ENCODE results near the gene GIT2. TPM values are rescaled to one million over a fixed set of nuclear protein-coding genes. Genes with fewer than 3 reads are reported as not detected.

Gene GIT2
- total and polyA plus RNA-seq, 8 donors, result 6.4 to 98.6 (median 39.2) TPM

DNA sequence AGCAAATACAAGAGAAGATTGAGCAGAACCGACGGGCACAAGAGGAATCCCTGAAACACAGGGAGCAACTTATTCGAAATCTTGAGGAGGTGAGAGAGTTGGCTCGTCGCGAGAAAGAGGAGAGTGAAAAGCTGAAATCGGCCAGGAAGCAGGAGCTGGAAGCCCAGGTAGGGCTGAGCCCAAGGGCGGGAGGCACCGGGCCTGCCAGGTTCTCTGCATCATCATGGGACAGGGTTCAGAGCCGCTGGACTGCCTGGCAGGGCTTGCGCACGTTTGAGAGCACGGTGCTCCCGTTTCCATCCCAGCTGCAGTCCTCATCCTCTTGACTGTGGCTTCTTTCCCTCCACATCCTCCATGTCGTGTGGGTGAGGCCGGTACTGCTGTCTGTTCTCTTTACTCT, 81.7 kb downstream of the GIT2 start:
- DNase-seq, result no peak
- no peak for TF ChIP-seq POLR2AphosphoS5 (IDR thresholded peaks at IDR 0.05)
- no peak for TF ChIP-seq POLR2A (IDR thresholded peaks at IDR 0.05)
- TF ChIP-seq, protein P1, sequence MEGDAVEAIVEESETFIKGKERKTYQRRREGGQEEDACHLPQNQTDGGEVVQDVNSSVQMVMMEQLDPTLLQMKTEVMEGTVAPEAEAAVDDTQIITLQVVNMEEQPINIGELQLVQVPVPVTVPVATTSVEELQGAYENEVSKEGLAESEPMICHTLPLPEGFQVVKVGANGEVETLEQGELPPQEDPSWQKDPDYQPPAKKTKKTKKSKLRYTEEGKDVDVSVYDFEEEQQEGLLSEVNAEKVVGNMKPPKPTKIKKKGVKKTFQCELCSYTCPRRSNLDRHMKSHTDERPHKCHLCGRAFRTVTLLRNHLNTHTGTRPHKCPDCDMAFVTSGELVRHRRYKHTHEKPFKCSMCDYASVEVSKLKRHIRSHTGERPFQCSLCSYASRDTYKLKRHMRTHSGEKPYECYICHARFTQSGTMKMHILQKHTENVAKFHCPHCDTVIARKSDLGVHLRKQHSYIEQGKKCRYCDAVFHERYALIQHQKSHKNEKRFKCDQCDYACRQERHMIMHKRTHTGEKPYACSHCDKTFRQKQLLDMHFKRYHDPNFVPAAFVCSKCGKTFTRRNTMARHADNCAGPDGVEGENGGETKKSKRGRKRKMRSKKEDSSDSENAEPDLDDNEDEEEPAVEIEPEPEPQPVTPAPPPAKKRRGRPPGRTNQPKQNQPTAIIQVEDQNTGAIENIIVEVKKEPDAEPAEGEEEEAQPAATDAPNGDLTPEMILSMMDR (IDR thresholded peaks at IDR 0.05), result no peak
- TF ChIP-seq EP300 (IDR thresholded peaks at IDR 0.05), result no peak
- H3K4me1 ChIP-seq, result no peaks in the 10 kb centered on the region
- intact Hi-C loops (cut with DNase I; ENCODE audit: low total_unique reads), result no loop called here
- no peaks in the 10 kb centered on the region for H3K27me3 ChIP-seq
- H3K36me3 ChIP-seq, result peaks cover 61 to 100% (median 100%) of the 10 kb centered on the region in 4 donors
- H3K4me3 ChIP-seq, result no peak overlapping the region
- no peak overlapping the region for H3K27ac ChIP-seq
- WGBS, 5 donors, result 90 to 95% (median 94%) methylated on average over 15 to 16 of the region's 16 CpGs
- no peaks in the 10 kb centered on the region for H3K9me3 ChIP-seq

- DNase-seq, result no peak
- Histone ChIP-seq H3K27ac (no peak overlapping the region), H3K4me3 (no peak overlapping the region), H3K9me3 (no peaks in the 10 kb centered on the region), H3K36me3 (peaks cover 72 to 100% (median 100%) of the 10 kb centered on the region in 4 donors), H3K4me1 (no peaks in the 10 kb centered on the region), H3K27me3 (no peaks in the 10 kb centered on the region)
- intact Hi-C loops (cut with DNase I; ENCODE audit: low total_unique reads), result no loop called here
- WGBS, 5 donors, result 82 to 92% (median 88%) methylated on average over 12 of the region's 12 CpGs
- TF ChIP-seq EP300 (IDR thresholded peaks at IDR 0.05) (no peak), POLR2A (IDR thresholded peaks at IDR 0.05) (no peak)
- TF ChIP-seq, protein P1 (IDR thresholded peaks at IDR 0.05), result no peak
Measured at GRCh38 chr12:109912855-109913321, 83.3 kb downstream of the GIT2 start.

GRCh38 chr12:109910969-109911348, 85.2 kb downstream of the GIT2 start:
- Histone ChIP-seq H3K27me3 (no peaks in the 10 kb centered on the region), H3K9me3 (no peaks in the 10 kb centered on the region), H3K27ac (no peak overlapping the region), H3K4me3 (no peak overlapping the region), H3K36me3 (peaks cover 72 to 100% (median 100%) of the 10 kb centered on the region in 4 donors), H3K4me1 (no peaks in the 10 kb centered on the region)
- DNase-seq, result no peak
- WGBS, 5 donors, result 72 to 79% (median 76%) methylated on average over 4 to 12 of the region's 12 CpGs
- intact Hi-C loops (cut with DNase I; ENCODE audit: low total_unique reads), result no loop called here
- TF ChIP-seq POLR2A (IDR thresholded peaks at IDR 0.05), result no peak
- TF ChIP-seq, protein P1 (IDR thresholded peaks at IDR 0.05), result peak in 1 of 7 experiments; percentile 6
- no peak for TF ChIP-seq EP300 (IDR thresholded peaks at IDR 0.05)
- no peak for TF ChIP-seq POLR2AphosphoS5 (IDR thresholded peaks at IDR 0.05)

DNA sequence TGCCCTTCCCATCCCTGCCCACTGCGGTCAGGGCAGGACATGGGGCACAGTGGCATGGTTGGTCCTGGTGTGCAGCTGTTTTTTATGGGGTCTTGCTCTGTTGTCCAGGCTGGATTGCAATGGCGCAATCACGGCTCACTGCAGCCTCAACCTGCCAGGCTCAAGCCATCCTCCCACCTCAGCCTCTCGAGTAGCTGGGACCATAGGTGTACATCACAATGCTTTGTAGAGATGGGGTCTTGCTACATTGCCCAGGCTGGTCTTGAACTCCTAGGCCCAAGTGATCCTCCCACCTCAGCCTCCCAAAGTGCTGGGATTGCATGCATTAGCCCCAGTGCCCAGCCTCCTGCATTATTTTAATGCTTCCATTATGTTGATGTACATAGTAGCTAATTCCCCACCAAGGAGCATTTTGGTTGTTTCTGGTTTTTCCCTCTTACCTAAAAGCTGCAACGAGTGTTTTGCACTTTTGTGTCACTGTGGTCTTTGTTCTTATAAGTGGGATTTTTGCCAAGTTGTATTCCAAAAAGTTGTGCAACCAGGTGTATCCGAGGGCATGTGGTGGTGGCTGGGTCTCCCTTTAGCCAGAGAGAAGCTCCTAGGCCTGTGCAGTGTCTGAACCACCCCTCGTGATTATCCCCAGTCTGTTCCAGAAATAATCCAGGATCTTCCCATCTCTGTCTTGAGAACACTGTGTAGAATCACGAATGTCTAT, 85.8 kb downstream of the GIT2 start:
- 81 to 94% (median 85%) methylated on average over 8 of the region's 8 CpGs for WGBS, 5 donors
- peaks cover 72 to 100% (median 100%) of the 10 kb centered on the region in 4 donors for H3K36me3 ChIP-seq
- H3K9me3 ChIP-seq, result no peaks in the 10 kb centered on the region
- DNase-seq, result no peak
- H3K4me3 ChIP-seq, result no peak overlapping the region
- intact Hi-C loops (cut with DNase I; ENCODE audit: low total_unique reads), result no loop called here
- H3K27me3 ChIP-seq, result no peaks in the 10 kb centered on the region
- TF ChIP-seq POLR2AphosphoS5 (IDR thresholded peaks at IDR 0.05), result no peak
- no peak for TF ChIP-seq POLR2A (IDR thresholded peaks at IDR 0.05)
- no peak for TF ChIP-seq EP300 (IDR thresholded peaks at IDR 0.05)
- TF ChIP-seq, protein P1 (IDR thresholded peaks at IDR 0.05), result no peak
- H3K27ac ChIP-seq, result no peak overlapping the region
- no peaks in the 10 kb centered on the region for H3K4me1 ChIP-seq
